Uterine smooth muscle cell (primary cell): ENCODE data around the gene NOTCH2. TPM values are rescaled to one million over a fixed set of nuclear protein-coding genes. Genes with fewer than 3 reads are reported as not detected.

Experiments used
- total RNA-seq: library from RNA; depleted of rRNA; stranded (reverse); fragments of >200 nt; gene quantifications from 2 replicates; pipeline ENCODE4 v1.2.3, GENCODE V29; 2014

NOTCH2 gene
- total RNA-seq = 188 and 224 TPM in 2 replicates

GRCh38 chr1:120069067-120069919 lies at the start of gene NOTCH2:
Gene NOTCH2 (minus strand): TSS chr1:120069662. CDS start chr1:120069406, 256 bp downstream.

DNA sequence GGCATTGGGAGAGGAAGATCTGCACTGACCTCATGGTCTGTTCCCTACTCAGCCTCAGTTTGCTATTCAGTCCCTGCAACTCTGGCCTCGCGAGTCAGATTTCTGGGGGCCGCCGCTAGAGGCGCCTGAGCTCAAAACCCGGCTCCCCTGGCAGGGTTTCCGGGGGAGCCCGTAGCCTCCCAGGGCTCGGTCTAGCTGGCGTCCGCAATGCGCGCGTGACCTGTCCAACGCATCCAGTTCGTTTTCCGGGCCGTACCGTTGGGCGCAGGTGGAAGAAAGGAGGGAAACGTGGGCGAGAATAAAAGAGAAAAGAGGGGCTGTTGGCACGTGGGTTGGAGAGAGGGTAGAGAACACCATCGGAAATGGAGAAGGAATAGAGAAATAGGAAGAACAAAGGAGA lies 173.2 kb downstream of the NOTCH2 start, which contains the start of gene ADAM30:
Gene ADAM30, minus strand, starts transcription at position 213 of the 400 bp plus-strand sequence. Its CDS starts 179 bp downstream, at position 34.

Other genes starting within 250 kb of the NOTCH2 start
- not detected in 2 replicates for gene ADAM30, start 173.1 kb downstream of the NOTCH2 start, total RNA-seq
- gene SEC22B, start 106.9 kb upstream of the NOTCH2 start, total RNA-seq = 49.0 and 68.2 TPM in 2 replicates